Neural progenitor cell (in vitro differentiated cells): ENCODE measurements around the gene CCR6.

ENCODE experiments used
- EZH2 ChIP-seq: fragments of 200-600 bp; sonication (generic); IDR thresholded peaks from 2 replicates; pipeline ENCODE4 v1.6.1; 2017; ENCODE audit warnings: antibody characterized with exemption, mild to moderate bottlenecking, moderate library complexity
- TF ChIP-seq, protein P1 (sequence below): fragments of 200-600 bp; sonication (generic); IDR thresholded peaks from 2 replicates; pipeline ENCODE4 v1.5.1; 2017; ENCODE audit warnings: antibody characterized with exemption, mild to moderate bottlenecking

DNA sequence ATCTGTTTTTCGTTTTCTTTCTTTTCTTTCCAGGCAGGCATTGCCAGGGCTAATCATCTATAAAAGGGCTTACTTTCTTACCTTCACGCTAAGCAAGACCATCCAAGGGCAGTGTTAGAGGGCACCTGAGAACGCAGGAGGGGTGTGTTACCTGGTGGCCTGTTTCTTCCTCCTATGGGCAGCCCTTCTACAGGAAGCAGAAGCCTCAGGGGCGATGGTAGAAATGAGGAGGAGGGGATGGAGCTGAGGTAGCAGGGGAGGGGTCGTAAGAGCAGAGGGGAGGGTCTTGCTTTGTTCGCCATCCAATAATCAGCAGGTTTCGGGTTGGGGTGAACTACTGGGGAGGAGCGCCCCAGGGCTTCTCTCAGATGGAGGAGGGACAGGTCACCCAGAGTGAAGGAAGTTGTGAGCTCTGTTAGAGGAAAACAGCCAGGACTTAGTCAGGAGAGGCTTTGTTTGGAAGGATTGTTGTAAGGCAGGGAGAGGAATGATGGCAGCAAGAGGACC, 1.5 kb upstream of the CCR6 start:
- TF ChIP-seq, protein P1, sequence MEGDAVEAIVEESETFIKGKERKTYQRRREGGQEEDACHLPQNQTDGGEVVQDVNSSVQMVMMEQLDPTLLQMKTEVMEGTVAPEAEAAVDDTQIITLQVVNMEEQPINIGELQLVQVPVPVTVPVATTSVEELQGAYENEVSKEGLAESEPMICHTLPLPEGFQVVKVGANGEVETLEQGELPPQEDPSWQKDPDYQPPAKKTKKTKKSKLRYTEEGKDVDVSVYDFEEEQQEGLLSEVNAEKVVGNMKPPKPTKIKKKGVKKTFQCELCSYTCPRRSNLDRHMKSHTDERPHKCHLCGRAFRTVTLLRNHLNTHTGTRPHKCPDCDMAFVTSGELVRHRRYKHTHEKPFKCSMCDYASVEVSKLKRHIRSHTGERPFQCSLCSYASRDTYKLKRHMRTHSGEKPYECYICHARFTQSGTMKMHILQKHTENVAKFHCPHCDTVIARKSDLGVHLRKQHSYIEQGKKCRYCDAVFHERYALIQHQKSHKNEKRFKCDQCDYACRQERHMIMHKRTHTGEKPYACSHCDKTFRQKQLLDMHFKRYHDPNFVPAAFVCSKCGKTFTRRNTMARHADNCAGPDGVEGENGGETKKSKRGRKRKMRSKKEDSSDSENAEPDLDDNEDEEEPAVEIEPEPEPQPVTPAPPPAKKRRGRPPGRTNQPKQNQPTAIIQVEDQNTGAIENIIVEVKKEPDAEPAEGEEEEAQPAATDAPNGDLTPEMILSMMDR = no peak
- no peak for TF ChIP-seq EZH2
